Superior temporal gyrus (tissue), 1 donor: ENCODE results near the gene LCTL.
"Not testable (repeated sequence)": the region's sequence is repeated elsewhere in the genome, so short reads cannot be mapped to it uniquely, and the experiment has no call there.

ENCODE experiments used
- DNase-seq: peaks from one replicate; pipeline ENCODE4 v3.0.0-alpha.2; 2016; ENCODE audit errors: extremely low spot score

LCTL gene

GRCh38 chr15:66592505-66593218 is 26.9 kb upstream of the LCTL start:
- DNase-seq: no peak

- DNase-seq: no peak
These were observed 25.6 kb upstream of the LCTL start for GRCh38 chr15:66591322-66591862.

GRCh38 chr15:66590435-66590834 is 24.6 kb upstream of the LCTL start:
- DNase-seq: no peak

- not testable (repeated sequence) for DNase-seq
These were observed 23.6 kb upstream of the LCTL start for GRCh38 chr15:66589429-66589828.

GRCh38 chr15:66588971-66589370 is 23.2 kb upstream of the LCTL start:
- DNase-seq: no peak

GRCh38 chr15:66588537-66588936 is 22.7 kb upstream of the LCTL start:
- DNase-seq: no peak

GRCh38 chr15:66587749-66588148 is 22.0 kb upstream of the LCTL start:
- no peak for DNase-seq

- no peak for DNase-seq
These were observed 21.2 kb upstream of the LCTL start for GRCh38 chr15:66587020-66587419.

- no peak for DNase-seq
These were observed 20.6 kb upstream of the LCTL start for GRCh38 chr15:66586155-66586976.

- DNase-seq: no peak
These were observed 16.3 kb upstream of the LCTL start for GRCh38 chr15:66581972-66582537.

GRCh38 chr15:66580643-66581042 is 14.8 kb upstream of the LCTL start:
- DNase-seq: no peak

- DNase-seq: no peak
These were observed 12.6 kb upstream of the LCTL start for GRCh38 chr15:66578286-66578875.

GRCh38 chr15:66574596-66574950 is 8.8 kb upstream of the LCTL start:
- DNase-seq: no peak

- DNase-seq: no peak
These were observed 8.2 kb upstream of the LCTL start for GRCh38 chr15:66573719-66574595.

- DNase-seq: no peak
These were observed 7.5 kb upstream of the LCTL start for GRCh38 chr15:66573348-66573718.

- DNase-seq: no peak
These were observed 6.3 kb upstream of the LCTL start for GRCh38 chr15:66572146-66572545.

- DNase-seq: no peak
These were observed 5.2 kb upstream of the LCTL start for GRCh38 chr15:66570842-66571478.

GRCh38 chr15:66570327-66570726 is 4.5 kb upstream of the LCTL start:
- DNase-seq: no peak

- DNase-seq: no peak
These were observed 3.8 kb upstream of the LCTL start for GRCh38 chr15:66569461-66570137.

- no peak for DNase-seq
These were observed 2.1 kb upstream of the LCTL start for GRCh38 chr15:66567897-66568296.
